Left ventricle myocardium superior (tissue), 1 donor: Measurements from ENCODE around the gene TIPRL. TPM values are rescaled to one million over a fixed set of nuclear protein-coding genes. Genes with fewer than 3 reads are reported as not detected.

Experiments
- ATAC-seq: fragments of 200-7000 bp; cut with Tn5 transposase; one replicate; pipeline ENCODE4 v1.9.1; 2020; ENCODE audit warnings: mild to moderate bottlenecking, moderate library complexity
- DNase-seq: peaks from one replicate; pipeline ENCODE4 v3.0.0-alpha.2; 2020
- intact Hi-C: fragments of 100-400 bp; cut with micrococcal nuclease; formaldehyde crosslinking; loops from one replicate; pipeline ENCODE4 v1.11.0; 2022
- total RNA-seq: library from RNA; stranded (reverse); fragmentation: NEBNext Ultra II Directional; extraction: Animal tissue kit (Norgen Biotek cat#: 25700); gene quantifications from one replicate; pipeline ENCODE4 v1.2.1, GENCODE V29; 2021
- donor health status: DM: no; HTN: yes; CAD: no; lungs with severe emphysema.

The TIPRL gene
- total RNA-seq, 1 donor from 2014 or later = 25.8 TPM

DNA sequence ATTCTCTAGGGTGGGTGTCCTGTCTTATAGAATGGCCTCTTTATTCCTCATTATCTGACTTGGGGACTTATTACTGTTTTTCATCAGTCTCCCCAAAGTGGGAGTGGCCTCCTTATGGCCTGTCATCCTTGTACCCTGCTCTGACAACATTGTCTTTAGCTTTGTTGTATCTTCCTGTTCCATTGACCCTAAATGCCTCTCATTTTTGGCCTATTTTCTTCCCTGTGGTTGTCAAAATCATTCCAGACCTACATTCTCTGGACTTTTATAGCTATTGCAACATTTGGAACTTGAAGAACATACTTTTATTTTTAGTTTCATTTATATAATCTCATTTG is 56.8 kb downstream of the TIPRL start:
- ATAC-seq (no peak), DNase-seq (no peak)
- intact Hi-C loops = no loop called here

DNA sequence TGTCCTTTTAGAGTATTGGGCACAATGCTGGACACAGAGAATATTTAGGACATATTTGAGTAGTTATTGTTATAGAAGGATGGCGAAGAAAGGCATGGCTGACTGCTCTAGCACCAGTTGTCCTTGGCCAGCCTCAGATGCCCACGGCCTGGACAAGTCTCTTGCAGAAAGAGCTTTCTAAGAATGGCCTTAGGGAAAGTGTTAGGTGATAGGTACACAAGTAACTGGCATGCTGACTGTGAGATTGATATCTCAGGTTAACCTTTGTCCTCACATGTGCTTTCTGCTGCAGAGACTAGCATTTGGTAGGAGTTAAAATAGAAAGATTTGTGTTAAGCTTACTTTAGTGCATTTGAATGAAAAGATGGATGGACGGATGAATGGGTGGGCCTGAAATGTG is 57.2 kb downstream of the TIPRL start:
- ATAC-seq = no peak
- no peak for DNase-seq
- intact Hi-C loops = no loop called here

DNA sequence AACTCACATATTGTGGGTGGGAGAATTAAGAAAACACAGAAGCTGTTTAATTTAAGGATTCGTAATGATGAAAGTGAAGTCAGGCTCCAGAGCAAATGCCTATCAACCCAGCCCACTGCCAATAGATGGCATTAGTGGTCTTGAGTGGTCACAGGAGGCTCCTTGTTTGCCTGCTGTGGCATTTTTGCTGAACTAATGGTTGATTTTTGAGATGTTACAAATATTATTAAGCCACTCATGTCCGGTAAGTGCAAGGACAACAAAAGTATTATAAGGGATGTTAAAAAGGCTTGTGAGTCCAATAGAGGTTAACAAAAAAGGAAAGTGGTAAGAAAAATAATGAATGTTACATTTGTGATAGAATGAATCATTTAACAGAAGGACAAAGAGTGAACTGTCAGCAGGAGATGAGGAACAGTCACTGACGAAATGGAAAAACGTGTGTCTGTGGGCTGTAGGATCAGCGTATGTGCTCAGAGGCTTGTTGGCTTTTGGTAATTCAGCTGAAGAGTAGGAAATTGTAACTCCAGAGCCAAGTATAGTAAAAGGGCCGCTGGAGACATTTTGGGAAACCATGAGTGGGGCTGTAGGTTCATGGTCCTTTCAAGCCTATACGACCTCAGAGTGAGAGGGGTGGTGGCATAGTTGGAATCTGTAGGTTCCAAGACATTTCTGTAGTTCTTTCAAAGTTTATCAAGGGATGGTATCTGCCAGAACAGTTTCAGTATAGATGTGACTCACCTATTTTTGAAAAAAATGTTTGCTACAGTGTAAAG is 58.3 kb downstream of the TIPRL start:
- no peak for DNase-seq
- ATAC-seq = no peak
- intact Hi-C loops = no loop called here

DNA sequence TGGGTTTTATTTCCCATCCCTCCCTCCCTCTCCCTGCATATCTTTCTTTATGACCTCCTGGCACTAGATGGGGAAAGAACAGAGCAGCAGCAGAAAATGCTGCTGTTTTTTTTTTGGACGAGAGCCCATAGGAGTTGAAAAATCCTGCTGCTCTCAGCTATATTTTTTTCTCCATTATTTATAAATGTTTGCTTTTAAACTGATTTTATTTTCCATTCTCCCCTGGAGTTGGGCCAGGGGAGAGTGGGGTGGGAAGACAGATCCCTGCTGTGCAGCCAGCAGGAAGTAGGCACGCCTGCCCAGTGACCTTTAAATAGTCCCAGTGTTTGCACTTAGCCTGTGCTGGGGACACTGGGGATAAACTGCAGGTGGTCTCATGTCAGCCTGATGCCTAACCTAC is 64.4 kb downstream of the TIPRL start:
- ATAC-seq (peak; percentile 86), DNase-seq (peak; percentile 35)
- intact Hi-C loops = no loop called here

DNA sequence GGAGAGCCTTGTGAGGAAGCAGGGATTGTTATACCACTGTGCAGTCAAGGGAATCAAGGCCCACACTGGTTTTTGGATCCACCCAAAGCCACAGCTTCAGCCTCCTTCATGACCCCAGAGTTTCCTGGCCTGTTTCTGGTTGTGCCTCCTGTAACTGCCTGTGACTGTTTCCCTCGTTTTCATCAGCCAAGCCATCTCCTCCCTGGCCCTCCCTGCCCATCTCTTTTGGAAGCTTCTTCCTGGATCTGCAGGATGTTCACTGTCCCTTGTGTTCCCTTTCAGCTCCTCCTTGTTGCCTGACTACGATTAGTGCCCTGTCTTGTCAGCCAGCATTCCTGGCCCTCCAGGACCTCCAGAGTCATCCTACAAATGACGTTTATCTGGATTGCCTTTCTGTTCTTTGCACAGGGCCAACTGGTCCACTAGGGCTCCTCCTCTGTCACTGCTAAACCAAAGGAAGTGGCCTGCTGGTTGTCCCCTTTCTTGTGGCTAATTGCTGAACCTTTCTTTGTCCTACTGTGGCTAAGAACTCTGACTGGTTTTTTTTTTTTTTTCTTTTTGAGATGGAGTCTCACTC is 65.0 kb downstream of the TIPRL start:
- ATAC-seq (peak; percentile 66), DNase-seq (no peak)
- intact Hi-C loops = no loop called here

DNA sequence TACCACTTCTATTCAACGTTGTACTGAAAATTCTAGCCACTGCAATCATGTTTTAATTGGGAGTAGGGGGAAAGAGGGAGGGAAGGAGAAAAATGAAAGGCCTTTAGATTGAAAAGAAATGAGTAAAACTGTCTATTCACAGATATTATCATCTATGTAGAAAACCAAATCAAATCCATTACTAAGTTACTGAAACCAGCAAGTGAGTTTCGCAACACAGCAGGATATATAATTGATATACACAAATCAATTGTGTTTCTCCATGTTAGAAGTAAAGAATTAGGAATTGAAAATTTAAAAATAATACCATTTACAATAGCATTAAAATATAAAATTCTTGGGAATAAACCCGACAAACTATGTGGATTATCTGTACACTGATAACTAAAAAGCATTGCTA is 66.3 kb downstream of the TIPRL start:
- no peak for DNase-seq
- ATAC-seq = no peak
- intact Hi-C loops = no loop called here

DNA sequence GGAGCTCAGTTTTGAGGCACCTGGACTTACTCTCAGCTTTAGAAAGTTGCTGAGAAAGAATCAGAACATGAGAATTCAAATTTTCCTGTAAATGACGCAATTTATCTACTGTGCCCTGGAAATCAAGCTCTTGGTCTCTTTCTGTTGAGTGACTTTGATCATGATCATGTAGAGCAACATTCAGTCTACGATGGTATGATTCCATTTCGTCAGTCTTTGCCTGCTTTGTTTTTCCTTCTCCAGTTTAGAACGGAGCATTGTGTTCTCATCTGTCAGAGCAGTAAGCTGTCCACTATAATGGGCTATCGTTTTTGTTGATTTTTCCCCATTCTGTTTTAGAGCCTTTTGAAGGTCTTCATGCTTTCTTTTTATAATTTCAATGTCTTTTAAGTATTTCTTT is 67.7 kb downstream of the TIPRL start:
- DNase-seq = no peak
- ATAC-seq = no peak
- intact Hi-C loops = no loop called here

Other genes starting within 250 kb of the TIPRL start
- gene DCAF6, start 242.3 kb upstream of the TIPRL start, total RNA-seq = 234 TPM
- gene MPC2, start 241.9 kb upstream of the TIPRL start, total RNA-seq = 237 TPM
- 3.0 TPM for gene GPR161, start 42.0 kb upstream of the TIPRL start, total RNA-seq
- 13.4 TPM for gene SFT2D2, start 47.0 kb downstream of the TIPRL start, total RNA-seq
- 0.55 TPM for gene TBX19, start 101.9 kb downstream of the TIPRL start, total RNA-seq